B cell (primary cell): Measurements from ENCODE around the gene CCDC191.

Experiments used
- CTCF ChIP-seq: fragments of 200-600 bp; IDR thresholded peaks from one replicate; pipeline ENCODE4 v1.8.0; 2022; ENCODE audit warnings: antibody characterized with exemption, mild to moderate bottlenecking
- EZH2 ChIP-seq: IDR thresholded peaks from 2 replicates; pipeline ENCODE4 v1.6.1; 2012; ENCODE audit warnings: borderline replicate concordance, low read depth, mild to moderate bottlenecking, moderate library complexity, low read length; ENCODE audit not compliant: insufficient read depth, poor library complexity, severe bottlenecking

GRCh38 chr3:114014211-114014610, 42.1 kb downstream of the CCDC191 start:
- no peak for TF ChIP-seq CTCF
- TF ChIP-seq EZH2: no peak
